Activated T-cell treated with anti-CD3 and anti-CD28 coated beads for 4 hours (primary cell): Measurements from ENCODE around the gene EYA3.
"Not testable (repeated sequence)": the region's sequence is repeated elsewhere in the genome, so short reads cannot be mapped to it uniquely, and the experiment has no call there.

Experiments
- DNase-seq: peaks from one replicate; pipeline ENCODE4 v3.0.0-alpha.2; 2020

EYA3 gene

DNA sequence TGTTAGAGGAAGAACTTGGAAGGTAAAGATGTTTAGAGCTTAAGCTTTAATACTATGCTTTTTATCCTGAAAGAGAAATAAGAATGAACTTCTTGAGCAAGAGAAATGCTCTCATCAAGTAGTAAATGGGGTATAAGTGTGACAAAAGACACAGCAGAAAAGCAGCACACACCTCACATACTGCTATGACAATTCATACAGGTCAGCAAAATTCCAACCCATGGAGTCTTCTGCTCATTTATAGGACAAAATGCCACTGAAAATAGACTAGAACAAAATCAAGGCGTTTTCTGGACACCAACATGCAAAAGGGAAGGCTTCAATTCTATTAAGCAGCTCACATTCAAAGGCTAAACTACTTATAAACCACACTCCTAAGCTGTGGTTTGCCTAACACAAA is 61.2 kb downstream of the EYA3 start:
- DNase-seq: no peak

GRCh38 chr1:28026329-28026728 is 62.1 kb downstream of the EYA3 start:
- no peak for DNase-seq

- DNase-seq: no peak
Measured at GRCh38 chr1:28021064-28021463, 67.3 kb downstream of the EYA3 start.

DNA sequence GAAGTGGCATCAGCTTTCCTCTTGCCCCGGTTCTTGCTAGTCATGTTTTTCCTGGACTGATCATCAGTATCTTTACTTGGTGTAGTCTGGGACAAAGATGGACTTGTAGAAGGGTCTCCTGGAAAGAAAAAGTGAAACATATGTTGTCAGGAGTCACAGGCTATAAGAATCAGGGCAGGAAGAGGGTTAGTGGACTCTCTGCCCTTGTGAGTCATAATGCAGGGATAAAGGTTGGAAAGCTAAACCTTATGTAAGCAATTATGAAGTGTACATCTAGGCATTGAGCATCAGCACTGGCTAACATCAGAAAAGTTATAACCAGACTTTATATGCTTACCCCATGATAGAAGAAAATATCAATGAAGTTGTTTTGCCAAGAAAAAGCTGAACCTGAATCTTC is 77.4 kb downstream of the EYA3 start:
- no peak for DNase-seq

DNA sequence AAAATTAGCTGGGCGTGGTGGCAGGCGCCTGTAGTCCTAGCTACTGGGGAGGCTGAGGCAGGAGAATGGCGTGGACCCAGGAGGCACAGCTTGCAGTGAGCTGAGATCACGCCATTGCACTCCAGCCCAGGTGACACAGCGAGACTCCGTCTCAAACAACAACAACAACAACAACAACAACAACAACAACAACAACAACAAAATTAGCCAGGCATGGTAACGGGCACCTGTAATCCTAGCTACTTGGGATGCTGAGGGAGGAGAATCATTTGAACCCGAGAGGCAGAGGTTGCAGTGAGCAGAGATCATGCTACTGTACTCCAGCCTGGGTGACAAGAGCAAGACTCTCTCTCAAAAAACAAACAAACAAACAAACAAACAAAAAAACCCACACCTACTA is 85.3 kb downstream of the EYA3 start:
- not testable (repeated sequence) for DNase-seq

- no peak for DNase-seq
Measured at GRCh38 chr1:28002600-28002999, 85.8 kb downstream of the EYA3 start.

- DNase-seq: no peak
Measured at GRCh38 chr1:27999055-27999454, 89.4 kb downstream of the EYA3 start.

DNA sequence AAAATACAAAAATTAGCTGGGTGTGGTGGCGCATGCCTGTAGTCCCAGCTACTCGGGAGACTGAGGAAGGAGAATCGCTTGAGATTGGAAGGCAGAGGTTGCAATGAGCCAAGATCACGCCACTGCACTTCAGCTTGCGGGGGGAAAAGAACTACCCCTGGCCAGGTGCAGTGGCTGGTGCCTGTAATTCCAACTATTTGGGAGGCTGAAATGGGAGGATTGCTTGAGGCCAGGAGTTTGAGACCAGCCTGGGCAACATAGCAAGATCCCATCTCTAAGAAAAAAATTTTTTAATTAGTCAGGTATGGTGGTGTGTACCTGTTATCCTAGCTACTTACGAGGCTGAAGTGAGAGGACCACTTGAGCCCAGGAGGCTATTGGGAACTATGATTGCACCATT is 93.9 kb downstream of the EYA3 start:
- not testable (repeated sequence) for DNase-seq

DNA sequence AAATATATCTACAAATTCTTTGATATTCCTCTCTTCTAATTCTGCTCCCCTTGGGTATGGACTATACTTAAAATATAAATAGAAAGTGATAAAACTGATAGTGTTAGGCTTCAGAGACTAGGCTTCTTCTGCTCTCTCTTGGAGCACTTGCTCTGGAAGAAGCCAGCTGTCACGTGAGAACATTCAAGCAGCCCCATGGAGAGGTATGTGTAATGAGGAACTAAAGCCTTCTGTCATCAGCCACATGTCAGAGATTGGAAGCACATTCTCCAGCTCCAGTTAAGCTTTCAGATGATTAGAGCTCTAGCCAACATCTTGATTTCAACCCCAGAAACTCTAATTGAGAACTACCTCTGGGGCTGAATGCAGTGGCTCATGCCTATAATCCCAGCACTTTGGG is 94.3 kb downstream of the EYA3 start:
- DNase-seq: no peak

- peak; percentile 23 for DNase-seq
Measured at GRCh38 chr1:27993241-27993640, 95.2 kb downstream of the EYA3 start.

GRCh38 chr1:27992276-27992675 is 96.1 kb downstream of the EYA3 start:
- DNase-seq: peak; percentile 26

DNA sequence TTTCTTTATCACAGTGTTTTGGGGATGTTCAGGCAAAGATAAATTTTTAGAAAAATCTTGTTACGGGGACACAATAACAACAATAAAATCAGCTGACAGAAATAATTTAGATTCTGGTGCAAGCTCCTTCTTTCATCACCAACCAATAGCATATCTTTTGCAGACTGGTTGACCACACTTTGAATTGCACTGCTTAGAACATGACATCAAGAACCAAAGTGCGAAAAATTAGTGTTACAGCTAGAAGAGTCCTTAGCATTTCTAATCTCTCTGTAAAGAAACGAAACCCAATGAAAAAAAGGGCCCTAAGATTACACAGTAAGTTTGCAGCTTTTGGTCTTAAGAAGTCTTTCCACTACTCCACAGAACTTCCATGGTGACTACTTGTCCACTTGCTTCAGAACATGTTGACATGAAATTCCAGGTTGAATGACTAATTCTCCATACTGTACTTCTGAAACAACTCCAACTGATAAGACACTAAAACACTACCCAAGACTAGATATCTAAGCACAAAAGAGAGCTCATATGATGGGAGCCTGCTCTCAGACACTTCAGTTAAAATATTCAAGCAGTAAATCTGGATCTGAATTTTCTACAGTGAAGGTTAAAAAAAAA is 97.4 kb downstream of the EYA3 start:
- no peak for DNase-seq

DNA sequence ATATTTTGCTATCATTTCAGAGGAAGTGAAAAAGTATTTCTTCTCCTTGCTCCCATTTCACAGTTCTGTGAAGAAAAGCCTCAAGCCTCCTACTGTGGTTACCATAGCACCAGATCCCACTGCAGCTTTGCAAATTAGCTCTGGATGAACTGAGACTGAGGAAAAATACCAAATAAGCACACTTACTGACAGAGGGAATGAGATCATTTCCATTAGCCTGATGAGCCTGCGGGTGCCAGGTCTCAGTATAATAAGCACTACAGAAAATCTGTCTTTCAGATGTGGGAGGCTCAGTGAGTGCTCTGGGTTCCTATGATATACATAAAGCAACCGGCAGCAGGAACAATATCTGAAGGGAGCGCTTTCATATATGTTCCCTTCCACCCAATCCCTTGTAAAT is 107.3 kb downstream of the EYA3 start:
- DNase-seq: no peak

- DNase-seq: no peak
Measured at GRCh38 chr1:27980216-27980845, 108.1 kb downstream of the EYA3 start.

DNA sequence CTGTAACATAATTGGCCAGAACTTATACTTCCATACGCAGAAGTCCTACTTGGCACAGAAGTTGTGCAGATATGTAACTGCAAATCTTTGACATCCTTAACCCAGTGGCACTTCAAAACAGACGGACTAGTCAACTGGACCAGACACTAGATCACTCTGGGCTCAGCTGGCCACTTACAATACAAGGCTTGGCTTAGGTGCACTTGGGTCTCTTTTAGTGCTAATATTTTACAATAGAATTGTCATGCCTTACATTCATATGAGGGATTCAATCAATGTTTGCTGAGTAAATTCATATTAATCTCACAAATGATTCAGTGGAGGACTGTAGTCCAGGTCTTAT is 108.6 kb downstream of the EYA3 start:
- no peak for DNase-seq

GRCh38 chr1:27979151-27979858 is 109.1 kb downstream of the EYA3 start:
- DNase-seq: no peak

DNA sequence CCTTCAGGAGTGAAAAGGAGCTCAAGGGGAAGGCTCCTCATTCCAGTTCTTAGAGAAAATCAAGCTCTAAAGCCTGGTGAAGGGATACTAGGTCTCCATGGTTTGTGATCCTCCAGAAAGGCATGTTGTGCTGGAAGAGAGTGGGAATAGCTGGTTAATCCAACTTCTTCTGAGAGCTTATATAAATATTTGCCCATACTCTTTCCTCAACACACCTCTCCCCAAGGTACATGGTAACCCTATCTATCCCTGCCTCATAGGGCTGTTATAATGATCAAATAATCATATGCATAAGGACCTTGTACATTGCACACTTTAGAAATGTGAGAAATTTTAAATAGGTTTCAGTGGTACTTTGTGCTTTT is 114.0 kb downstream of the EYA3 start:
- no peak for DNase-seq

DNA sequence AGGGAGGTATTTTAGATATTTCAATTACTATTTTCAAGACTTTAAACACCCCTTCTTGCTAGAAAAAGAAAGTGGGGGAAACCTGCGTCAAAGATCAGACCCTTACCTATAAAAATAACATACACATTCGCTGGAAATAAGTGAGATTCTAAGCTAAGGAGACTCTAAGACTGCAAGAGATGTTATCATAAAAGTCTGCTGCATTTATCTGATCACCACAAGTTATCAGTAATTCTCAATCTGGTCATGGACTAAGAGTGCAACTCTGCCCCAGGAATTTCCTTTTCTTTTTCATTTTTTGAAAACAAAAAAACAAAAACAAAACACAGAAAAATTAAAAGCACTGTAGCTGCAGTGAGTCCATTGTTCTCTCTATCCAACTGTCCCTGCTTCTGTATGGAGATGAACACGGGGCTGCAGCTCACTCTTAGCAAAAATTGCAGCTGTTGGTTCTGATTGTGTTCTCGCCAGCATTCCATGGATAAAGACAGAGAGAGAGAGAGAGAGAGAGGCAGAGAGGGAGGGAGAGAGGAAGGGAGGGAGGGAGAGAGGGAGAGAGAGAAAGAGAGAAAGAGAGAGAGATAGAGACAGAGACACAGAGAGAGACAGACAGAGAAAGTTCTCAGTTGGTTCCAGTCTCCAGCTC is 114.5 kb downstream of the EYA3 start:
- no peak for DNase-seq

DNA sequence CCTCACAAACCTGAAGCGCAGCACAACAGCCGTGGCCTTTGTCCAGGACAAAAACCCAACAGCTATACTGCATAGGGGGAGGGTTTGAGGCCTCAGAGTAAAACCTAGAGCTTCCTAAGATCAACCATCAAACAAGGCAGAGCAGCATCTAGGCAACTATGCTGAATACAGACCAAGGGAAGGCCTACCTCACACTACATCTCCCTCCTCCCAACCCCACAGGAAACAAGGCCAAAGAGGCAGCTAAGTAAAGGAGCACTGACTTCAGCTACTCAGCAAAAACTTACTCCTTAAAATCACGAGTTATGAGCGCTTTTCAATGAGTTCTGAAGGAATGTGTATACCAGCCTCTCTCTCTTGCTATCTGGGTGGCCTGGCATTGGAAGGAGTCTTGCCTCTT is 116.3 kb downstream of the EYA3 start:
- no peak for DNase-seq

- no peak for DNase-seq
Measured at GRCh38 chr1:27971674-27972073, 116.7 kb downstream of the EYA3 start.

- DNase-seq: no peak
Measured at GRCh38 chr1:27970401-27970800, 118.0 kb downstream of the EYA3 start.

DNA sequence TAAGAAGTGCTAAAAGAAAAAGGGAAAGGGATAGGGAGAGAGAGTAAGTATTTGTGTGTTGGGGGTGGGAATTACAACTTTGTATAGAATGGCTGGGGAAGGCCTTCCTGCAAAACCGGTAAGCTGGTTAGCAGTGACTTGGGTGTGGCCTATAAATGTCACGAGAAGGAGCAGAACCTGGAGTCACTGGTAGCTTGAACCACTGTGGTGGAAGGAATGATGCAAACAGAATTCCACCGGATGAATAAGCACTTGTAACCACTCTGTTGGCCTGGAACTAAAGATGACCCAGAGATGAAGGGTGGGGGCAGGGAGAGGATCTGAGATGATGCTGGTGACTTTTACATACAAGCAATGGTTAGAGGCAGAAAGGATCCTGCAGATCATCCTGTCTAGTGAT is 119.7 kb downstream of the EYA3 start:
- no peak for DNase-seq

- no peak for DNase-seq
Measured at GRCh38 chr1:27967884-27968466, 120.4 kb downstream of the EYA3 start.
